HL-60 (cell line): ENCODE data around the gene RUSF1.
A peak's percentile ranks its signal among the peaks of the same experiment; 100 is the strongest.

Source experiments
- DNase-seq, 2 experiments: peaks; one replicate each; pipeline ENCODE4 v3.0.0-alpha.2; 2010 to 2020; ENCODE audit warnings: low read depth in 1 of 2, low spot score in 1 of 2
- H3K27ac ChIP-seq: fragments of 250-450 bp; sonication (Bioruptor Pico); replicated peaks from 2 replicates; pipeline ENCODE4 v1.5.1; 2020; ENCODE audit warnings: mild to moderate bottlenecking, moderate library complexity
- H3K27me3 ChIP-seq: fragments of 250-450 bp; sonication (Bioruptor Pico); 2 replicates; pipeline ENCODE4 v1.5.1; 2021; ENCODE audit warnings: mild to moderate bottlenecking, moderate library complexity; ENCODE audit not compliant: insufficient read depth, poor library complexity, severe bottlenecking
- H3K4me3 ChIP-seq: replicated peaks from 2 replicates; pipeline ENCODE4 v1.5.1; 2011; ENCODE audit warnings: mild to moderate bottlenecking, control low read depth, low read length; ENCODE audit not compliant: insufficient read depth
- GABPA ChIP-seq: IDR thresholded peaks from 2 replicates; pipeline ENCODE4 v1.6.1; 2012; ENCODE audit warnings: low read depth
- POLR2AphosphoS5 ChIP-seq: IDR thresholded peaks from 2 replicates; pipeline ENCODE4 v1.6.1; 2012; ENCODE audit warnings: low read depth
- SPI1 ChIP-seq: IDR thresholded peaks from 2 replicates; pipeline ENCODE4 v1.6.1; 2012; ENCODE audit warnings: low read depth, mild to moderate bottlenecking, borderline replicate concordance
- TF ChIP-seq, protein P1 (sequence below): IDR thresholded peaks from 2 replicates; pipeline ENCODE4 v1.6.1; 2012; ENCODE audit warnings: low read depth; ENCODE audit not compliant: insufficient replicate concordance
- TF ChIP-seq, protein P2 (sequence below): IDR thresholded peaks from one replicate; pipeline ENCODE4 v1.5.1; 2011; ENCODE audit warnings: low read length, control low read depth, inconsistent platforms; ENCODE audit not compliant: insufficient read depth

The RUSF1 gene

GRCh38 chr16:31487071-31487719, 21.0 kb downstream of the RUSF1 start:
- DNase-seq, result no peak
- no peak for TF ChIP-seq SPI1
- no peak for TF ChIP-seq POLR2AphosphoS5
- TF ChIP-seq, protein P1, sequence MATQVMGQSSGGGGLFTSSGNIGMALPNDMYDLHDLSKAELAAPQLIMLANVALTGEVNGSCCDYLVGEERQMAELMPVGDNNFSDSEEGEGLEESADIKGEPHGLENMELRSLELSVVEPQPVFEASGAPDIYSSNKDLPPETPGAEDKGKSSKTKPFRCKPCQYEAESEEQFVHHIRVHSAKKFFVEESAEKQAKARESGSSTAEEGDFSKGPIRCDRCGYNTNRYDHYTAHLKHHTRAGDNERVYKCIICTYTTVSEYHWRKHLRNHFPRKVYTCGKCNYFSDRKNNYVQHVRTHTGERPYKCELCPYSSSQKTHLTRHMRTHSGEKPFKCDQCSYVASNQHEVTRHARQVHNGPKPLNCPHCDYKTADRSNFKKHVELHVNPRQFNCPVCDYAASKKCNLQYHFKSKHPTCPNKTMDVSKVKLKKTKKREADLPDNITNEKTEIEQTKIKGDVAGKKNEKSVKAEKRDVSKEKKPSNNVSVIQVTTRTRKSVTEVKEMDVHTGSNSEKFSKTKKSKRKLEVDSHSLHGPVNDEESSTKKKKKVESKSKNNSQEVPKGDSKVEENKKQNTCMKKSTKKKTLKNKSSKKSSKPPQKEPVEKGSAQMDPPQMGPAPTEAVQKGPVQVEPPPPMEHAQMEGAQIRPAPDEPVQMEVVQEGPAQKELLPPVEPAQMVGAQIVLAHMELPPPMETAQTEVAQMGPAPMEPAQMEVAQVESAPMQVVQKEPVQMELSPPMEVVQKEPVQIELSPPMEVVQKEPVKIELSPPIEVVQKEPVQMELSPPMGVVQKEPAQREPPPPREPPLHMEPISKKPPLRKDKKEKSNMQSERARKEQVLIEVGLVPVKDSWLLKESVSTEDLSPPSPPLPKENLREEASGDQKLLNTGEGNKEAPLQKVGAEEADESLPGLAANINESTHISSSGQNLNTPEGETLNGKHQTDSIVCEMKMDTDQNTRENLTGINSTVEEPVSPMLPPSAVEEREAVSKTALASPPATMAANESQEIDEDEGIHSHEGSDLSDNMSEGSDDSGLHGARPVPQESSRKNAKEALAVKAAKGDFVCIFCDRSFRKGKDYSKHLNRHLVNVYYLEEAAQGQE, result no peak
- TF ChIP-seq GABPA, result no peak
- Histone ChIP-seq H3K4me3 (peak overlapping the region; percentile 62), H3K27me3 (no peaks in the 10 kb centered on the region), H3K27ac (peak overlapping the region; percentile 28; the same call in 1 of the 2 replicates)

DNA sequence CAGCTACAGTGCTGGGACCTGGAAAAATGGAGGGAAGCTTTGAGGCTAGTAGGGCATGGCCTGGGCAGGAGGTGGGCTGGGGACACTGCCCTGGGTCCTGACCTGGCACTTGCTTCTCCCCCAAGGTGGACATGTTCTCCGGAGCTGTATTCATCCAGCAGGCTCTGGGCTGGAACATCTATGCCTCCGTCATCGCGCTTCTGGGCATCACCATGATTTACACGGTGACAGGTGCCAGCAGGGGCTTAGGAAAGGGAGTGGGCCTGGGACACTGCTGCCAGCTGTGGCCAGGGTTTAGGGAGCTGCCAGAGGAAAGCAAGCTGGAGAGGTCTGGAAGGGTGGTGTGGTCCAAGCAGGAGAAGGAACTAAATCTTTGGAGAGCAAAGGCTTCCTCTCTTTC, 22.1 kb downstream of the RUSF1 start:
- H3K27ac ChIP-seq, result no peak overlapping the region
- no peak overlapping the region for H3K4me3 ChIP-seq
- TF ChIP-seq, protein P1, result no peak
- no peak for TF ChIP-seq POLR2AphosphoS5
- TF ChIP-seq SPI1, result no peak
- no peak for TF ChIP-seq GABPA
- TF ChIP-seq, protein P2, sequence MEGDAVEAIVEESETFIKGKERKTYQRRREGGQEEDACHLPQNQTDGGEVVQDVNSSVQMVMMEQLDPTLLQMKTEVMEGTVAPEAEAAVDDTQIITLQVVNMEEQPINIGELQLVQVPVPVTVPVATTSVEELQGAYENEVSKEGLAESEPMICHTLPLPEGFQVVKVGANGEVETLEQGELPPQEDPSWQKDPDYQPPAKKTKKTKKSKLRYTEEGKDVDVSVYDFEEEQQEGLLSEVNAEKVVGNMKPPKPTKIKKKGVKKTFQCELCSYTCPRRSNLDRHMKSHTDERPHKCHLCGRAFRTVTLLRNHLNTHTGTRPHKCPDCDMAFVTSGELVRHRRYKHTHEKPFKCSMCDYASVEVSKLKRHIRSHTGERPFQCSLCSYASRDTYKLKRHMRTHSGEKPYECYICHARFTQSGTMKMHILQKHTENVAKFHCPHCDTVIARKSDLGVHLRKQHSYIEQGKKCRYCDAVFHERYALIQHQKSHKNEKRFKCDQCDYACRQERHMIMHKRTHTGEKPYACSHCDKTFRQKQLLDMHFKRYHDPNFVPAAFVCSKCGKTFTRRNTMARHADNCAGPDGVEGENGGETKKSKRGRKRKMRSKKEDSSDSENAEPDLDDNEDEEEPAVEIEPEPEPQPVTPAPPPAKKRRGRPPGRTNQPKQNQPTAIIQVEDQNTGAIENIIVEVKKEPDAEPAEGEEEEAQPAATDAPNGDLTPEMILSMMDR, result no peak
- H3K27me3 ChIP-seq, result no peaks in the 10 kb centered on the region
- no peak for DNase-seq

DNA sequence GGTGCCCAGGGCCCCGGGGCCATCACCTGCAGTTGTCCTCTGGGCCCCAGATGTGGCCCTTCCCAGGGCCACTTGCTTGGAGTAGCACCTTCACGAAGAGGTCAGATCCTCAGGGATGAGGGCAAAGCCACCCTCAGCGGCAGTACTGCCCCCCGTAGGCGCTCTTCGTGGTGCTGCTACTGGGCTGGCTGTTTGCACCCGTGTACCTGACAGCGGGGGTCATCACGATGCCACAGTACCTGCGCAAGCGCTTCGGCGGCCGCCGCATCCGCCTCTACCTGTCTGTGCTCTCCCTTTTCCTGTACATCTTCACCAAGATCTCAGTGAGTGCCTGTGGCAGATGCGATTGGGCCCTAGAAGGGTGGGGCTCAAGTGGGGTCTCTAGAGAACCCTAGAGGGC, 22.6 kb downstream of the RUSF1 start:
- Histone ChIP-seq H3K4me3 (no peak overlapping the region), H3K27me3 (no peaks in the 10 kb centered on the region), H3K27ac (no peak overlapping the region)
- no peak for DNase-seq
- no peak for TF ChIP-seq GABPA
- TF ChIP-seq, protein P2, result no peak
- TF ChIP-seq, protein P1, result no peak
